ENCODE results near the gene POM121C.
"Not testable (repeated sequence)": the region's sequence is repeated elsewhere in the genome, so short reads cannot be mapped to it uniquely, and the experiment has no call there.

Gene POM121C

DNA sequence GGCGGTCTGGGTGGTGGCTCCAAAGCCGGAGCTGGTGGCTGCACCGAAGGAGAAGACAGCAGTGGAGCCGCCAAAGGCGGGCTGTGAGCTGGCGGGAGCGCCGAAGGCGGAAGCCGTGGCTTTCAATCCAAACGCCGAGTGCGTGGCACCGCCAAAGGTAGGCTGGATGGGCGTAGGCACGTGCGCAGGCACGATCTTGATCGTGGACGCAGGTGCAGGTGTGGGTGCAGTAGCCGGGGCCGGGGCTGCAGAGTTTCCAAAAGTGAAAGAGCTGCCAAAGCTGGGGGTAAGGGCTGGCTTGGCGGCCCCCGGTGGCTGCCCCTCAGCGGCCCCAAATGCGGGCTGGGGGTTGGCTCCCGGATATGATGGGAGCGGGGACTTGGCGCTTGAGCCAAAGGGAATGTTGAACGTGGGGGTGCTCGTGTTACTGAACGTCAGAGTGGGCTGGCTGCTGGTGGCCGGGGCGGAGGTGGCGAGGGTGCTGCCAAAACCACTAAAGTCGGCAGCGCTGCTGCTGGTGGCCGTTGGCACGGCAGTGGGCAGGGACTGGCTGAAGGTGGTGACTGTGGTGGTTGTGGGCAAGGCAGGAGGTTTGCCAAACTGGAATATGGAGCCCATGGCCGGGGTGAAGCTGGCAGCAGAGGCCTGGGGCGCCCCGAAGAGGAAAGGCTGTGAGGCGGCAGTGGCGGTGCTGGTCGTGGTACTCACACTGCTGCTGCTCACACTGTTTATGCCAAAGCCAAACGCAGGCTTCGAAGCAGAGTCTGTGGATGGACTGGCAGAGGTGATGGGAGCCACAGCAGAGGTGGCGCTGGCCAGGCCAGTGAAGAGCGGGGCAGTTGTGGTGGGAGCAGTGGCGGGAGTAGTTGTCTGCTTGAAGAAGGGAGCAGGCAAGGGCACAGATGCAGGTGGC, 64.0 kb downstream of the POM121C start:
- H3K4me3 ChIP-seq (ENCODE audit: low read depth, low read length); POLR2A ChIA-PET; H3K9me3 ChIP-seq (ENCODE audit: control insufficient read depth, insufficient read depth, low read depth, low read length); H3K4me1 ChIP-seq (ENCODE audit: control insufficient read depth, insufficient read depth, low read length); H3K27ac ChIP-seq (ENCODE audit: extremely low read depth, low read depth, low read length); CTCF ChIA-PET: not testable (repeated sequence)
- H3K36me3 ChIP-seq (ENCODE audit: control insufficient read depth in 2 of 2, insufficient read depth in 1 of 2, low read length in 2 of 2): peaks cover 3 to 21% of the 10 kb centered on the region in 2 experiments; a peak in 2 of 3 replicates

DNA sequence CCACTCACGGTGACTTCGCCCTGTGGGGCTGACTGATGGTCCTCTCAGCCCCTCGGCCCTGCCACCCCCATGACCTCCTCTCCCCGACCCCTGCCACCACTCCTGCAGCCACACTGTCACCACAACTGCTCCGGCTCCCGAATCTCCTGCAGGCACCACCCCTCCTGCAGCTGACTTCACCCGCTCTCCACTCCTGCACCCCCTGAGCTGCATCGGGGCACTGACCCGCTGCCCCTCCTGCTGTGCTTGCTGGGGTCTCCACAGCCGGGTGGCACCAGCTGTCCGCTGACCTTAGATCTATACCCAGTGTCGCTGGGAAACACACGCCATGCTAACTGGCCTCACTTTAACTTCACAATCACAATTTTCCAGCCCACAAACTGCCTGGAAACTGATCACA, 65.9 kb downstream of the POM121C start:
- peaks cover 3 to 30% of the 10 kb centered on the region in 2 experiments; a peak in 2 of 3 replicates for H3K36me3 ChIP-seq (ENCODE audit: control insufficient read depth in 2 of 2, insufficient read depth in 1 of 2, low read length in 2 of 2)
- H3K9me3 ChIP-seq (ENCODE audit: control insufficient read depth, insufficient read depth, low read depth, low read length); H3K27ac ChIP-seq (ENCODE audit: extremely low read depth, low read depth, low read length); H3K4me3 ChIP-seq (ENCODE audit: low read depth, low read length); POLR2A ChIA-PET; H3K4me1 ChIP-seq (ENCODE audit: control insufficient read depth, insufficient read depth, low read length): not testable (repeated sequence)
- CTCF ChIA-PET: interaction anchor here (0.7 kb wide), 1 partner anchor 720 kb away, joined by 3 read pairs; no protein-coding TSS in a partner anchor

DNA sequence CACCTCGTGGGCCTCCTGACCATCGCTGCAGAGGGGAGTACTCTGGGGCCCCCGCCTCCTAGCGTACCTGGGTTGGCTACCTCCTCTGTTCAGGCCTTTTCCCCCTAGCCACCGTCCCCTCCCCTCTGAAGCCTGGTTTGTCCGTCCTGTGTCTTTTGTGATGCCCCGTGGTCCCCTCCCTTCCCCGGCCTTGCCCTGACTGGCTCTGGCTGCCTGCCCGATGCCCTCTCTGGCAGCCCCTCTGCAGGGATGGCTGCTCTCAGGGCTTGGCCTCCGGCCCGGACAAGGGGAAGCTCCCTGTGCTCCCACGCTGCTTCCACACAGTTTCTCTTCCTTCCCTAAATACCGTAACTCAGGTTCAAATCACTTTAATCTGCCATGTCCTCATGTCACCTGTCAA, 66.4 kb downstream of the POM121C start:
- H3K27ac ChIP-seq (ENCODE audit: extremely low read depth, low read depth, low read length); H3K4me1 ChIP-seq (ENCODE audit: control insufficient read depth, insufficient read depth, low read length); H3K9me3 ChIP-seq (ENCODE audit: control insufficient read depth, insufficient read depth, low read depth, low read length); H3K4me3 ChIP-seq (ENCODE audit: low read depth, low read length); POLR2A ChIA-PET: not testable (repeated sequence)
- H3K36me3 ChIP-seq (ENCODE audit: control insufficient read depth in 2 of 2, insufficient read depth in 1 of 2, low read length in 2 of 2): peaks cover 3 to 30% of the 10 kb centered on the region in 2 experiments; a peak in 2 of 3 replicates
- CTCF ChIA-PET: interaction anchor here (0.7 kb wide), 1 partner anchor 719 kb away, joined by 3 read pairs; no protein-coding TSS in a partner anchor

DNA sequence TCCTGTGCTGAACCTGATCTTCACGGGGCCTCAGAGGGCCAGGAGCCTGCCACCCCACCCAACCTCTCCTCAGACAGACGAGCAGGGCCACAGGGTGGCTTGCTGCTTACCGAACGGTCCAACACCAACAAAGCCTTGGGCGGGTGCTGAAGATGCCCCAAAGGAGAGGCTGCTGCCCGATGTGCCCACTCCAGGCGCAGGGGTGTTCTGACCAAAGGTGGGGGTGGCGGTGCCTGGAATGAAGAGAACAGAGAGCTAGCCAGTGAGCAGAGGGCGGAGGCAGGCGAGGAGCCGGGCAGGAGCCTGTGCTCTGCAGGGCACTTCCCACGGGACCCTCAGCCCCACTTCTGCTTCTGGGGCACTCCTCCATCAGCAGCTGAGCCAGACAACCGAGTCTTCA, 66.9 kb downstream of the POM121C start:
- POLR2A ChIA-PET; CTCF ChIA-PET; H3K4me3 ChIP-seq (ENCODE audit: low read depth, low read length); H3K4me1 ChIP-seq (ENCODE audit: control insufficient read depth, insufficient read depth, low read length); H3K9me3 ChIP-seq (ENCODE audit: control insufficient read depth, insufficient read depth, low read depth, low read length); H3K27ac ChIP-seq (ENCODE audit: extremely low read depth, low read depth, low read length): not testable (repeated sequence)
- H3K36me3 ChIP-seq (ENCODE audit: control insufficient read depth in 2 of 2, insufficient read depth in 1 of 2, low read length in 2 of 2): peaks cover 3 to 25% of the 10 kb centered on the region in 2 experiments; a peak in 2 of 3 replicates

DNA sequence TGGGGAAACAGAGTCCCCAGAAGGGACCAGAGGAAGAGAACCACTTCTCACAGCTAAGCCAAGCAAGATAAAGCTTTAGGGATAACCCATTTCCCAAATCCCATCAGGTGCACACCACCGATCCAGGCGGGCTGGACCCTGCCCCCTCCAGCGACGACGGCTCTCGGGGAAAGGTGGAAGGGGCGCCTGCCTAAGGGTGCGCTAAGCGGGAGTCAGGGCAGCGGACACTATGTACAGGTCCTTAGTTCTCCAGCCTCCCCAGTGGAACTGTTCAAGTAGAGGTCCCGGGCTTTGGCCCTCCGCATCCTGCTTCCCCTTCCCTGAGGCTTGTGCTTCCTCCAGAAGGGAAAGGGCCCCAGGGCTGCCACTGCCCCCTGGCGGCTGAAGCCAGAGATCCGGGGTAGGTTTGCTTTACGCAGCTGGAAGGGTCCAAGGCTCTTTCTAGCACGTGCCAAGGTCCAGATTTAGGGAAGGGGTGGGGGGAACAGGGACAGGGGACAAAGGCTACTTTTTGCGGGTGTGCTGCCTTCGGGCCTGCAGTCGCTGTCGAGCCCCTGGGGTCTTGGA, 67.7 kb downstream of the POM121C start:
- peaks cover 3 to 20% of the 10 kb centered on the region in 2 experiments; a peak in 2 of 3 replicates for H3K36me3 ChIP-seq (ENCODE audit: control insufficient read depth in 2 of 2, insufficient read depth in 1 of 2, low read length in 2 of 2)
- H3K4me3 ChIP-seq (ENCODE audit: low read depth, low read length); H3K4me1 ChIP-seq (ENCODE audit: control insufficient read depth, insufficient read depth, low read length); CTCF ChIA-PET; POLR2A ChIA-PET; H3K9me3 ChIP-seq (ENCODE audit: control insufficient read depth, insufficient read depth, low read depth, low read length); H3K27ac ChIP-seq (ENCODE audit: extremely low read depth, low read depth, low read length): not testable (repeated sequence)

DNA sequence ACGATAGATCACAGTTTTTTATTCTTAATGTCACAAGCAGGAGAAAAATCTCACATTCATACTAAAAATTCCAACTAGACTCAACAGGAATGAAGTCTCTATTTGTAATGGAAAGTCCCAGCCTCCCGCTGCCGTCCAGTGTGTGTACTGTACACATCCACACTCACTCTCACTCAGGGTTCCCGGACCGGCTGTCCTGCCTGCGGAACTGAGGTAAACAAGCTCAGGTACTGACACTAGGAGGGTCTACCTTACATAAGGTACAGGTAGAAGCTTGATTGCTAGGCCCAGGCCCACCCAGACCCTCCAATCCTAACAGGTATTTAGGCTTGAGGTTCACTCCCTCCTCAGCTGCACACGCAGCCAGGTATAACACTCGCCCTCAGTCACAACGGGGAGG, 69.3 kb downstream of the POM121C start:
- POLR2A ChIA-PET; H3K9me3 ChIP-seq (ENCODE audit: control insufficient read depth, insufficient read depth, low read depth, low read length); H3K4me3 ChIP-seq (ENCODE audit: low read depth, low read length); H3K4me1 ChIP-seq (ENCODE audit: control insufficient read depth, insufficient read depth, low read length); CTCF ChIA-PET; H3K27ac ChIP-seq (ENCODE audit: extremely low read depth, low read depth, low read length): not testable (repeated sequence)
- peaks cover 3 to 19% of the 10 kb centered on the region in 2 experiments; a peak in 2 of 3 replicates for H3K36me3 ChIP-seq (ENCODE audit: control insufficient read depth in 2 of 2, insufficient read depth in 1 of 2, low read length in 2 of 2)

DNA sequence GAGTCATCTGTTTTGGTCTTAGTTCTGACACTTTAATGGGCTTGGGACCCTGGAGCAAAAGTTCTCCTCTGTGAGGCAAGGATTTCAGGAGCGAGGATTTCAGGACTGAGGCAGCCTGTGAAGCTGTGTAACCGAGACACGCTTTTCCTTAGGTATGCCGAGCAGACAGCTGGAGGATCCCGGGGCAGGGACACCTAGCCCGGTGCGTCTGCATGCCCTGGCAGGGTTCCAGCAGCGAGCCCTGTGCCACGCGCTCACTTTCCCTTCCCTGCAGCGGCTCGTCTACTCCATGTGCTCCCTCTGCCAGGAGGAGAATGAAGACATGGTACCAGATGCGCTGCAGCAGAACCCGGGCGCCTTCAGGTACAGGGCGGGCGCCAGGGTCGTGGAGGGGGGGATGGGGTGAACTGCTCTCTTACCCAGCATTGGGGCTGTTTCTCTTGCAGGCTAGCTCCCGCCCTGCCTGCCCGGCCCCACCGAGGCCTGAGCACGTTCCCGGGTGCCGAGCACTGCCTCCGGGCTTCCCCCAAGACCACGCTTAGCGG, 70.2 kb downstream of the POM121C start:
- H3K9me3 ChIP-seq (ENCODE audit: control insufficient read depth, insufficient read depth, low read depth, low read length); POLR2A ChIA-PET; CTCF ChIA-PET; H3K4me3 ChIP-seq (ENCODE audit: low read depth, low read length); H3K27ac ChIP-seq (ENCODE audit: extremely low read depth, low read depth, low read length); H3K4me1 ChIP-seq (ENCODE audit: control insufficient read depth, insufficient read depth, low read length): not testable (repeated sequence)
- H3K36me3 ChIP-seq (ENCODE audit: control insufficient read depth in 2 of 2, insufficient read depth in 1 of 2, low read length in 2 of 2): peaks cover under 1 to 13% of the 10 kb centered on the region in 2 experiments; a peak in 2 of 3 replicates

DNA sequence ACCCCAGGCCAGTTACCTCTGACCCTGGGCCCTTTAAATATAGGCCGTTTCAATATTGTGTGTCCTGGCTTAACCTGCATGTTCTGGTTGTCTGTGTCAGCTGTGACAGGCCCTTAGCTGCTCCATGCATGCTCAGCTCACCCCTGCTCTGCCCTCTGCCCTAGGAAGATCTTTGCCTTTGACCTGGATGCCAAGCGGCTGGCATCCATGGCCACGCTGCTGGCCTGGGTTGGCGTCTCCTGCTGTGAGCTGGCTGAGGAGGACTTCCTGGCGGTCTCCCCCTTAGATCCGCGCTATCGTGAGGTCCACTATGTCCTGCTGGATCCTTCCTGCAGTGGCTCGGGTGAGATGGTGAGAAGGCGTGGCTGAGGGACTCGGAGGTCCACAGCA, 70.7 kb downstream of the POM121C start:
- H3K9me3 ChIP-seq (ENCODE audit: control insufficient read depth, insufficient read depth, low read depth, low read length); H3K4me1 ChIP-seq (ENCODE audit: control insufficient read depth, insufficient read depth, low read length); H3K27ac ChIP-seq (ENCODE audit: extremely low read depth, low read depth, low read length); CTCF ChIA-PET; H3K4me3 ChIP-seq (ENCODE audit: low read depth, low read length); POLR2A ChIA-PET: not testable (repeated sequence)
- H3K36me3 ChIP-seq (ENCODE audit: control insufficient read depth in 2 of 2, insufficient read depth in 1 of 2, low read length in 2 of 2): peaks cover 0 to 12% of the 10 kb centered on the region in 2 experiments; a peak in 1 of 3 replicates

DNA sequence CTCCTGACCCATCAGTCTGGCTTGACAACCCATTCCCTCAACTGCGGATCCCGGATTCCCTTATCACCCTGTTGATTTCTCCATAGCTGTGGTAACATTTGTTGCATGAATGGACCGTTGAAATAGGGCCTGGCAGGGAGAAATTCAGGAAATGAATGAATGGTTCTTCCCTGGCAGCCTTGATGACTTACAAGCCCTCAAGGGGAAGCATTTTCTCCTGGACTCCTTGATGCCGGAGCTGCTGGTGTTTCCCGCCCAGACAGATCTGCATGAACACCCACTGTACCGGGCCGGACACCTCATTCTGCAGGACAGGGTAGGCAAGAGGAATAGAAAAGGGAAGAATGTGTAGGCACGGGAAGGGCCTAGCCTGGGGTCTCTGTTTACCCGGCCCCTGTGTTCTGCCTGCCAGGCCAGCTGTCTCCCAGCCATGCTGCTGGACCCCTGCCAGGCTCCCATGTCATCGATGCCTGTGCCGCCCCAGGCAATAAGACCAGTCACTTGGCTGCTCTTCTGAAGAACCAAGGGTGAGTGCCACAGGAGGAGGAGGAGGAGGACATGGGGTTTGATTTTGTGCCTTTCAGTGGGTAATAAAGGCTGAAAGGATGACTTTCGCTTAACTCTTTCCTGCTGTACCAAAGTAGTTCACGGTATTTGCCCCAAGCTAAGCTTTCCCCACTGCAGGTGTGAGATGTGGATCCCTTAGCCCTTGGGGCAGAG, 71.2 kb downstream of the POM121C start:
- CTCF ChIA-PET; H3K9me3 ChIP-seq (ENCODE audit: control insufficient read depth, insufficient read depth, low read depth, low read length); H3K4me1 ChIP-seq (ENCODE audit: control insufficient read depth, insufficient read depth, low read length); H3K4me3 ChIP-seq (ENCODE audit: low read depth, low read length); POLR2A ChIA-PET; H3K27ac ChIP-seq (ENCODE audit: extremely low read depth, low read depth, low read length): not testable (repeated sequence)
- H3K36me3 ChIP-seq (ENCODE audit: control insufficient read depth in 2 of 2, insufficient read depth in 1 of 2, low read length in 2 of 2): peaks cover 0 to 12% of the 10 kb centered on the region in 2 experiments; a peak in 1 of 3 replicates

DNA sequence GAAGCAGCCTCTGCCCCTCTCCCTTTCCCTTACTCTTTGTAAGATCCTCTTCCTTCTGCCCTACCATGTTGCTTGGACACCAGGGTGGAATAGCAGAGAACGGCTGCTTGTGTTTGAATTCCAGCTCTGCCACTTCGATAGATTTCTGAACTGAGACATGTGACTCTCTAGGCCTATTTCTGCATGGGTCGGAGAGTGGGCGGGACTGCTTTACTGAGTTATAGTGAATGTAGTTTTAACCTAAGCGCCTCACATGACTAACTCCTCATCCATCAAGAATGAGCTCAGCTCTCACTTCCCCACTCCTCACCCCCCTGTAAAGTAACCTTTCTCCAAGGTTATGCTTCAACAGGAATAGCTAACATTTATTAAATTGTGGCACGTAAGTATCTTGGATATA, 71.9 kb downstream of the POM121C start:
- H3K4me1 ChIP-seq (ENCODE audit: control insufficient read depth, insufficient read depth, low read length); H3K9me3 ChIP-seq (ENCODE audit: control insufficient read depth, insufficient read depth, low read depth, low read length); CTCF ChIA-PET; H3K27ac ChIP-seq (ENCODE audit: extremely low read depth, low read depth, low read length); H3K4me3 ChIP-seq (ENCODE audit: low read depth, low read length); POLR2A ChIA-PET: not testable (repeated sequence)
- peaks cover 0 to 12% of the 10 kb centered on the region in 2 experiments; a peak in 1 of 3 replicates for H3K36me3 ChIP-seq (ENCODE audit: control insufficient read depth in 2 of 2, insufficient read depth in 1 of 2, low read length in 2 of 2)

All from HEK293 (cell line).